Stimulated activated CD4-positive, alpha-beta T cell treated with anti-CD3 and anti-CD28 coated beads, Interleukin-15, amount 100 ng/mL, for 1 hour (primary cell): ENCODE results near the gene TGFB2.

Source experiments
- DNase-seq, 2 donors: peaks; one replicate each; pipeline ENCODE4 v3.0.0-alpha.2; 2020; ENCODE audit warnings: low read depth in 1 of 2, low spot score in 1 of 2

Gene TGFB2

GRCh38 chr1:218384581-218384993 is 39.5 kb downstream of the TGFB2 start:
- DNase-seq, result no peak

- DNase-seq, result no peak
Measured at GRCh38 chr1:218388591-218388990, 43.5 kb downstream of the TGFB2 start.

GRCh38 chr1:218390618-218391017 is 45.5 kb downstream of the TGFB2 start:
- no peak for DNase-seq

- no peak for DNase-seq
Measured at GRCh38 chr1:218392780-218393179, 47.6 kb downstream of the TGFB2 start.

- no peak for DNase-seq
Measured at GRCh38 chr1:218394416-218394815, 49.3 kb downstream of the TGFB2 start.

GRCh38 chr1:218394989-218395388 is 49.9 kb downstream of the TGFB2 start:
- DNase-seq, result no peak

GRCh38 chr1:218395916-218396315 is 50.8 kb downstream of the TGFB2 start:
- no peak for DNase-seq

DNA sequence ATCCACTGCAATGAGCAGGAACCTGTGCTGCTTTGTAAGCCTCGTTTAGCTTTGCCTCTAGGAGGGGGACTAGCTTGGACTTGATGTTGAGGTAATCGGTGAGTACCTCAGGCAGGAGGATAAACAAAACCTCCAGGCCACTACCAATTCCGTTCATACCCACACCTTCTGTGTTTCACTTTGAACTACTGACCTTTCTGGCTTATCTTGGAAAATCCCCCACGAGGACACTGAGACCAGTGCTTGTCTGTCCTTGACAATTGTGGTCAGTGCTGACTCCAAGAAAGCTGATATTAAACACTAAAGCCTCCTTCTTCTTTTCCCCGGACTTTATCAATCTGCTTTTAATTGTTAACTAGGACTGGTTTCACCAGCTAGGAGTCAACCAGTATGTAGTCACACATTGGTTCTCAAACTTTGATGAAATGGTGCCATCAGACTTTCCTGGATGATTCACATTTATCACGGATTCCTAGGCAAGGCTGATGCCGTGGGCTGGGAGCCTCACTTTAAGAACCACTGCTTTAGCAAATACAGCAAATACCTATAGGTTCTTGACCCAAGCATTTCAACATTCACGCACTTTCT is 52.7 kb downstream of the TGFB2 start:
- no peak for DNase-seq

GRCh38 chr1:218400624-218401023 is 55.5 kb downstream of the TGFB2 start:
- DNase-seq, result no peak

- DNase-seq, result no peak
Measured at GRCh38 chr1:218401441-218401997, 56.4 kb downstream of the TGFB2 start.

DNA sequence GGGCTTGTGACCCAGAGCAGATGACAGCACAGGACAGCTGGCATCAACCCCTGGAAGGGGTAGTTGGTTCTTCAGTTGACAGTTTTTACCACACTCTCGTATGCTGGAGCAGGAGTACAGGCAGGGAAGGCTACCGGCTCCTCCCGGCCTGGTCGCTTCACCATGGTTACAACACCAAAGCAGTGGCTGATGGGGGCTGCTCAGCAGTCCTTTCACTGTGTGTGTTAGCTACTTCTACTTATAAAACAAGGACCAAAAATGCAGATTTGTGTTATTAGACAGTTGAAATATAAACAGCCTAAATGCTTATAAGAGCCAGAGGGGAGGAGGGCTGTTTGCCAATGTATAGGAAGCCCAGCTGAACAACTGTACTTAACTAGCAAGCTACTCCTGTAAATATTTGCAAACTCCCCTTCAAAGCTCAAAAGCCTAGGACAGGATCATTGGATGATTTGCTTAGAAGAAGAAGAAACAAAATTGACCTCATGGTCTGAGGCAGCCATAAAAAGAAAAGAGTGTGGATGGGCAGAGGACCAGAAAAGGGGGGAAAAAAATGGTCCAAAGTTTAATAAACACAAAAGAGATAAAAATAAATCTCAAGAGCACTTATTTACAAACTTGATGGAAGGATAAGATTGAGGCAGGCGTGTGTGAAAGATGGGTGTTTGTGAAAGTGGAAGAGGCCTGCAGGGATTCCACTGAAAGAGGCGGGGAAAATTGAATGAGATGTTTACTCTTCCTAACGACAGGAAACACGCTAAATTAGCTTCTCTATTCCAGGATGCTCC is 57.1 kb downstream of the TGFB2 start:
- no peak for DNase-seq

- DNase-seq, result no peak
Measured at GRCh38 chr1:218402786-218403120, 57.6 kb downstream of the TGFB2 start.

DNA sequence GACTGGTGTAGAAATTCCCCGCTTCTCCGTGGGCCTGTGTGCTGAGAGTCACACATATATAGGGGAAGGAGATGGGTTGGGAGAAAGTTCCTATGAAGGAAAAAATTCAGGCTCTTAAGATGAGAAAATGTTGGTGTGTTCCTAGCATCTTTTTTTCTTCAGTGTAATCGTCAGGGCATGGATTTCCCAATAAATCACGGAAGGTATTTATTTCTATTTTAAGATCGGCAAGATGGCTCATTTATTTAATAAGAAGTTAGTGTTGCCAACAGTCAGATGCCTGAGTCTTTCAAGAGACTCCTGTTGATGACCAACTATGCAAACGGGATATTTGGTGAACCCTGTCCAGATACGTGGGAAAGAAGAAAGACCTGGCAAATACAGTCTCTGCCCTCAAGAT is 58.2 kb downstream of the TGFB2 start:
- no peak for DNase-seq

- no peak for DNase-seq
Measured at GRCh38 chr1:218407630-218408029, 62.5 kb downstream of the TGFB2 start.

GRCh38 chr1:218408135-218408534 is 63.0 kb downstream of the TGFB2 start:
- DNase-seq, result no peak

DNA sequence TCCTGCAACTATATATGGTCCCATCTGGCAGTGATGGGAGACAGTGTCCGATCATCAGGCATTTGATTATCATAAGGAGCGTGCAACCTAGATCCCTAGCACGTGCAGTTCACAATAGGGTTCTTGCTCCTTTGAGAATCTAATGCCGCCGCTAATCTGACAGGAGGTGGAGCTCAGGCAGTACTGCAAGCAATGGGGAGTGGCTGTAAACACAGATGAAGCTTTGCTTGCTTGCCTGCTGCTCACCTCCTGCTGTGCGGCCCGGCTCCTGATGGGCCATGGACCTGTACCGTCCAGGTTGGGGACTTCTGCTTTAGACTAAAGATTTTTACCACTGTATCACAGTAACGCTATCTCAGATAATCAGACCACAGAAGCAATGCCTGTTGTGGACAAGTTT is 63.8 kb downstream of the TGFB2 start:
- DNase-seq, result no peak

DNA sequence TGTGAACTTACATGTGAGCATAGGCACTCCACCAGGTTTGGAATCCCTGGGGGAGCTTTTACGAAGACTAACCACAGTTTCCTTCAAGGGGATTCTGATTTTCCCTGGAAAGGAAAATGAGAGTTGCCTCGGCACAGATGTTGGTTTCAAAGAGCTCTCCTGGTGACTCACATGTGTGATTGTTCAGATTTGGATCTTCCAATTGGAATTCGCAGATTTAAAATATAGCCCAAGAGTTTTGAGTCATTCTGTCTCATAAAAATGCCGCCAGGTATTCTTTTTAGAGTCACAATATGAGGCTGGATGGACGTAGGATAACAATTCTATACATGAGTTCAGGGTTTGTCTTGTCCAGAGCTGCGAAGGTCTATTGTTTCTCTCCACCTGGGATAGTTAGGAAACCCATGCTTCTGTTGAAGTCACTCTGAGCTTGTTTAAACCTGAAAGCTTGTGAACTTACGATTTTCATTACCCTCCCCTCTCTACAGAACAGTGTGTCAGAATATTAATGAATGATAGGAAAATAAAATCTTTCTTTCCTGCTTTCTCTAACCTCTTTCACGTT is 64.9 kb downstream of the TGFB2 start:
- no peak for DNase-seq

GRCh38 chr1:218411101-218411500 is 66.0 kb downstream of the TGFB2 start:
- no peak for DNase-seq

DNA sequence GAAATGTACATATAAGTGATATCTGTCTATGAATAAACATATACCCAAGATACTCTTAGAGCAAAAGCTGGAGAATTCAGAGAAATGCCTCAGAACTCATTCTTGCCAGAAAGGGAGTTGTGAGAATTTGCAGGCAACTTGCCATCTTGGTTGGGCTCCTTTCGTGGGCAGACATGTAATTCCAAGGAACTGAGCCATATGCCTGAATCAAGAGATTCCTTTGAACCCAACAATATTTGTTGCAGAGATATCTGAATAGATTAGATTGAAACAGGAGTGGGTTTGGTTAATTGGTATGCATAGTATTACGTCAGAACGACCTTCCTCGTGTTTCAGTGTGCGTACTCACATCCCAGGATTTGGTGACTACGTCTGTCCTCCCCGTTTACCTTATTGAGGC is 67.0 kb downstream of the TGFB2 start:
- no peak for DNase-seq

- DNase-seq, result no peak
Measured at GRCh38 chr1:218413179-218413578, 68.0 kb downstream of the TGFB2 start.

GRCh38 chr1:218414060-218414728 is 69.1 kb downstream of the TGFB2 start:
- DNase-seq, result no peak

DNA sequence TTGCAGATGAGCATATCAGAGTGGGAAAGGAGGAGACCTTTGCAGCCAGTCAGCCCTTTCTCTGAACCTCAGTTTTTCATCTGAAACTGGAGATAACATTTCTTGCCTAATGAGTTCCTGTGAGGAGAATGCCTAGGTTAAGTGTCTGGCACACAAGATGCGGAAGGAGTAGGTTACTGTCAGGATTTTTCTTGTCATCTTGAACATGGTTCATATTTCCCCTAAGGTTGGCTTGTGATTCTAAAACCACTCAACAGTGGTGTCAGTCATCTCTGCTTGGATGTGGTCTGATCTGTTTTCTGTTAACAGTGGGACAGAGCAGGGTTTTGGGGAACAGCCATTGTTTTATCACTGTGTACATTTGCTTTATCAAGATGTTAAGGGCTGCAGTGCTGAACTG is 70.6 kb downstream of the TGFB2 start:
- no peak for DNase-seq
